Prostate gland (tissue), 2 donors: ENCODE data around the gene MAD1L1.

Experiments used
- CTCF ChIP-seq, 4 experiments: fragments of 200-600 bp in 2 of 4; fragments of 450-650 bp in 2 of 4; sonication (generic) in 2 of 4; IDR thresholded peaks; 1 replicate in 3 of 4; 2 replicates in 1 of 4; pipeline ENCODE4 v1.5.1; 2016 to 2019; ENCODE audit warnings: antibody characterized with exemption in 4 of 4, mild to moderate bottlenecking in 2 of 4, moderate library complexity in 2 of 4
- POLR2A ChIP-seq: fragments of 450-650 bp; IDR thresholded peaks from one replicate; pipeline ENCODE4 v1.6.1; 2016; ENCODE audit warnings: antibody characterized with exemption, mild to moderate bottlenecking

DNA sequence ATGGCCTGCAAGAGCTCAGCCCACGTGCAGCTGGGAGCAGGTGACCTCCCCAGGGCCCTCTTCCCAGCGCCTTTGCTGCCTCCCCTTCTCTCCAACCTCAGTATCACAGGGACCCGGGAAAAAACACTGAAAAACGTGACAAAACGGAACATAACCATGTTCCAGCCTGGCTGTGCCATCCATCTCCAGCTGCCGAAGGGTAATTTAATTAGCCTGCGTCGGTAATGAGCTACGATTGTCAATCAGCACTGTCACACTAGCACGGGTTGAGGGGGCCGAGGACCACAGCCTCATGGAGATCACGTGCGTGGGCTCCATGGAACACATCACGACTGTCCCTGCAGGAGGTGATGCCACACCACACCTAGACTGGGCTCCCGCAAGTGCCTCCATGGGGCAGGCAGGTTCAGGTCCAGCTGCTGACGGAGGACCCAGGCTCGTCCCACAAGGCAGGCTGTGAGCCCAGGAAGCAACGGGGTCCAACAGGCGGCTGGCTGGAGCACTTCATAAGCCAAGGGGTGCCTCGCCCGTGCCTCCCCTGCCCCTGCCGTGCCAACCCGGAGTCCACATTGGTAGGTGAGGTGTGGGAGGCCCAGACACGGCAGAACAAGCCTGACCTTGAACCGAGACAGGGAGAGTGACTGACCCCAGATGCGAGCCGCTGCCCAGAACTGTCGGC lies 363.2 kb downstream of the MAD1L1 start:
- no peak for TF ChIP-seq CTCF (IDR thresholded peaks at IDR 0.05)
- TF ChIP-seq POLR2A = no peak
